K562 (cell line): Measurements from ENCODE around the gene MED19. TPM values are rescaled to one million over a fixed set of nuclear protein-coding genes. Genes with fewer than 3 reads are reported as not detected.

ENCODE experiments used
- CBFB ChIP-seq: sonication (generic); formaldehyde crosslinking; IDR thresholded peaks from 2 replicates; pipeline ENCODE4 v1.4.0; 2020; ENCODE audit warnings: mild to moderate bottlenecking, missing genetic modification reagents
- DDX20 ChIP-seq: fragments of 450-650 bp; IDR thresholded peaks from 2 replicates; pipeline ENCODE4 v1.6.1; 2016; ENCODE audit warnings: missing genetic modification characterization, low read depth, mild to moderate bottlenecking, missing compliant biosample characterization, moderate library complexity
- FOXM1 ChIP-seq, 2 experiments: fragments of 450-650 bp in 1 of 2; sonication (generic) in 1 of 2; formaldehyde crosslinking in 1 of 2; IDR thresholded peaks; 2 replicates each; pipeline versions ENCODE4 v1.6.1 to v1.9.0; 2017 to 2022; ENCODE audit warnings: low read depth in 2 of 2, mild to moderate bottlenecking in 2 of 2, missing genetic modification reagents in 1 of 2, moderate library complexity in 1 of 2
- FOXO4 ChIP-seq: fragments of 450-650 bp; formaldehyde crosslinking; IDR thresholded peaks from 2 replicates; pipeline ENCODE4 v1.4.0; 2020; ENCODE audit warnings: mild to moderate bottlenecking, moderate library complexity
- NCOA4 ChIP-seq: fragments of 450-650 bp; IDR thresholded peaks from 2 replicates; pipeline ENCODE4 v1.6.1; 2018; ENCODE audit warnings: mild to moderate bottlenecking; ENCODE audit not compliant: partially characterized antibody
- NFIC ChIP-seq: fragments of 450-650 bp; IDR thresholded peaks from 2 replicates; pipeline ENCODE4 v1.6.1; 2017; ENCODE audit warnings: mild to moderate bottlenecking, inconsistent platforms
- PKNOX1 ChIP-seq: fragments of 450-650 bp; IDR thresholded peaks from 2 replicates; pipeline ENCODE4 v1.6.1; 2016
- RREB1 ChIP-seq: fragments of 250-450 bp; sonication (Bioruptor Pico); IDR thresholded peaks from 2 replicates; pipeline ENCODE4 v1.4.0; 2020
- SAFB2 ChIP-seq: fragments of 200-400 bp; formaldehyde crosslinking; IDR thresholded peaks from 2 replicates; pipeline ENCODE4 v1.6.1; 2018; ENCODE audit warnings: borderline replicate concordance, low read length, low read depth, moderate library complexity; ENCODE audit not compliant: severe bottlenecking
- TCF7 ChIP-seq: sonication (generic); IDR thresholded peaks from 2 replicates; pipeline ENCODE4 v1.6.1; 2016; ENCODE audit warnings: antibody characterized with exemption, borderline replicate concordance
- TOE1 ChIP-seq, 2 experiments: fragments of 450-650 bp in 1 of 2; sonication (generic) in 1 of 2; formaldehyde crosslinking in 1 of 2; IDR thresholded peaks; 2 replicates each; pipeline versions ENCODE4 v1.7.1 to v1.8.0; 2016 to 2022; ENCODE audit warnings: borderline replicate concordance in 2 of 2, mild to moderate bottlenecking in 2 of 2, antibody characterized with exemption in 1 of 2, inconsistent platforms in 1 of 2, low read depth in 1 of 2, missing genetic modification reagents in 1 of 2, moderate library complexity in 1 of 2
- ZFP30 ChIP-seq: fragments of 250-450 bp; sonication (Bioruptor Pico); IDR thresholded peaks from 2 replicates; pipeline ENCODE4 v1.8.0; 2022; ENCODE audit warnings: moderate library complexity, mild to moderate bottlenecking, inconsistent platforms, borderline replicate concordance
- ZFPM2 ChIP-seq: fragments of 250-450 bp; sonication (Bioruptor Pico); IDR thresholded peaks from 2 replicates; pipeline ENCODE4 v1.5.1; 2022; ENCODE audit warnings: mild to moderate bottlenecking
- ZNF668 ChIP-seq: fragments of 250-450 bp; sonication (Bioruptor Pico); IDR thresholded peaks from 2 replicates; pipeline ENCODE4 v1.8.0; 2022; ENCODE audit warnings: mild to moderate bottlenecking, inconsistent platforms
- polyA plus RNA-seq, 8 experiments: library from polyadenylated mRNA; depleted of rRNA in 4 of 8; stranded (reverse) in 5 of 8; unstranded in 3 of 8; fragments of >200 nt; fragmentation: Nextera tagmentation in 2 of 8; fragmentation: Illumina TruSeq in 1 of 8; extraction: Ambion mirVana in 2 of 8; extraction: Trizol in 1 of 8; gene quantifications; 2 replicates each; pipeline versions ENCODE4 v1.2.1 to v1.2.3, GENCODE V29; 2011 to 2014; ENCODE audit warnings: inconsistent platforms in 1 of 8, missing spikeins in 1 of 8
- total RNA-seq, 7 experiments: library from RNA; depleted of rRNA in 6 of 7; stranded (reverse); fragments of >200 nt in 6 of 7; fragmentation: Illumina TruSeq in 2 of 7; extraction: Trizol in 2 of 7; gene quantifications; 2 replicates each; pipeline versions ENCODE4 v1.2.1 to v1.2.3, GENCODE V29; 2011 to 2021; ENCODE audit warnings: low replicate concordance in 1 of 7
- TF ChIP-seq, protein P1 (sequence below): fragments of 200-800 bp; sonication (Bioruptor generic); IDR thresholded peaks from 2 replicates; pipeline ENCODE4 v1.6.1; 2017; ENCODE audit warnings: missing genetic modification characterization, missing compliant biosample characterization

MED19 gene
- total and polyA plus RNA-seq, 9 of the 15 experiments (the other 6 are each of a cell fraction or from before 2014, with no cell fraction given) = 7.3 to 23.5 (median 15.0) TPM

DNA sequence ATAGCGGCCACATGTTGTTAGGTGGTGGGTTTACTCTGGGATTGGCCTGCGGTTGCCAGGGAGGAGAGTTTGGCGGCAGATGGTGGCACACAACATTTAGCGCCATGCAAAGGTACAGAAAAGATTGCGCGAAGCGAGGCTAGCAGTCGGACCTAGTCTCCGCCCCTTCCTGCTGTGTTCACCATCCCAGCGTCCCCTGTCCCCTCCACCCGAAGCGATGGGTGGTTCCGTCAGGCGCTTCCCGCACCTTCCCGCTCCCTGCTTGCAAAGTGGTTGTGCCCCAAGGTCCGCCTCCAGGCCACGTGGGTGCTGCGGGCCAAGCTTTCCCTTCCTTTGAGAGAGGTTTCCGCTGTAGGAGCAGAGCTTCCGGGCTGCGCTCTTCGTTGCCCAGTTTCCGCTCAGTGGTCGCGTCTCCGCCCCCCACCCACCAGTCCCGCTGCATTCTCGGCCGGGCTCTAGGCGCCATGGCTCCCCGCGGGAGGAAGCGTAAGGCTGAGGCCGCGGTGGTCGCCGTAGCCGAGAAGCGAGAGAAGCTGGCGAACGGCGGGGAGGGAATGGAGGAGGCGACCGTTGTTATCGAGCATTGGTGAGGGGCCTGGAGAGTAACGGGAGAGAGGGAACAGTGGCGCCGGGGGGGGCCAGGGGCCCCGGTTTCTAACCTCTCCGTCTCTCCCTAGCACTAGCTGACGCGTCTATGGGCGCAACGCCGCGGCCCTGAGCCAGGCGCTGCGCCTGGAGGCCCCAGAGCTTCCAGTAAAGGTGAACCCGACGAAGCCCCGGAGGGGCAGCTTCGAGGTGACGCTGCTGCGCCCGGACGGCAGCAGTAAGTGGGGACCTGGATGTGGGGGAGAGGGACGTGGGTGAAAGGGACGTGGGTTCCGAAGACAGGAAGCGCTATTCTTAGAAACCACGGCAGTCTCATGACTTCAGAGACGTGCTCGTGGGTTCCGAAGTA, 29.4 kb upstream of the MED19 start, which contains the start of gene SELENOH (continued):
- TF ChIP-seq RREB1 (CRISPR knock-in tag) = no peak
- peak; percentile 74 for TF ChIP-seq NFIC
- TF ChIP-seq TCF7 = peak; percentile 65; the same call in 1 of the 2 replicates
- peak; percentile 92; the same call in 1 of the 2 replicates for TF ChIP-seq CBFB (CRISPR knock-in tag)
- TF ChIP-seq ZFP30 (CRISPR knock-in tag) = no peak
- TF ChIP-seq FOXO4 (CRISPR knock-in tag) = no peak
- no peak for TF ChIP-seq ZNF668 (CRISPR knock-in tag)
- TF ChIP-seq, protein P1, sequence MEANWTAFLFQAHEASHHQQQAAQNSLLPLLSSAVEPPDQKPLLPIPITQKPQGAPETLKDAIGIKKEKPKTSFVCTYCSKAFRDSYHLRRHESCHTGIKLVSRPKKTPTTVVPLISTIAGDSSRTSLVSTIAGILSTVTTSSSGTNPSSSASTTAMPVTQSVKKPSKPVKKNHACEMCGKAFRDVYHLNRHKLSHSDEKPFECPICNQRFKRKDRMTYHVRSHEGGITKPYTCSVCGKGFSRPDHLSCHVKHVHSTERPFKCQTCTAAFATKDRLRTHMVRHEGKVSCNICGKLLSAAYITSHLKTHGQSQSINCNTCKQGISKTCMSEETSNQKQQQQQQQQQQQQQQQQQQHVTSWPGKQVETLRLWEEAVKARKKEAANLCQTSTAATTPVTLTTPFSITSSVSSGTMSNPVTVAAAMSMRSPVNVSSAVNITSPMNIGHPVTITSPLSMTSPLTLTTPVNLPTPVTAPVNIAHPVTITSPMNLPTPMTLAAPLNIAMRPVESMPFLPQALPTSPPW (CRISPR knock-in tag) = peak; percentile 70
- TF ChIP-seq ZFPM2 (CRISPR knock-in tag) = 0 out of 2 replicates have a peak, but pooled peaks have one; percentile 72
- TF ChIP-seq PKNOX1 = peak; percentile 53; the same call in 1 of the 2 replicates
- TF ChIP-seq TOE1 (IDR thresholded peaks at IDR 0.05; ENCODE audit: borderline replicate concordance) = peak; percentile 92
- TF ChIP-seq TOE1 (CRISPR knock-in tag; IDR thresholded peaks at IDR 0.05; ENCODE audit: borderline replicate concordance, low read depth) = 0 out of 2 replicates have a peak, but pooled peaks have one; percentile 85
- TF ChIP-seq SAFB2 = no peak
- no peak for TF ChIP-seq DDX20 (tag)
- peak; percentile 52; the same call in 1 of the 2 replicates for TF ChIP-seq FOXM1 (IDR thresholded peaks at IDR 0.05; ENCODE audit: low read depth)
- TF ChIP-seq FOXM1 (CRISPR knock-in tag; IDR thresholded peaks at IDR 0.05; ENCODE audit: low read depth) = peak; percentile 97; the same call in 1 of the 2 replicates
- no peak for TF ChIP-seq NCOA4
